Amniotic stem cell (primary cell): ENCODE data around the gene NEGR1.

Experiments
- DNase-seq: peaks from one replicate; lab custom pipeline; 2025; lab: John Stamatoyannopoulos, UW

The NEGR1 gene

GRCh38 chr1:71625004-71625403 lies 657.3 kb downstream of the NEGR1 start:
- no peak for DNase-seq

GRCh38 chr1:71623888-71624287 lies 658.5 kb downstream of the NEGR1 start:
- DNase-seq, result no peak

- no peak for DNase-seq
Measured at GRCh38 chr1:71621785-71622184, 660.6 kb downstream of the NEGR1 start.

GRCh38 chr1:71618766-71619530 lies 663.4 kb downstream of the NEGR1 start:
- DNase-seq, result no peak

GRCh38 chr1:71618191-71618590 lies 664.1 kb downstream of the NEGR1 start:
- DNase-seq, result no peak

GRCh38 chr1:71610476-71610875 lies 671.9 kb downstream of the NEGR1 start:
- DNase-seq, result no peak

- DNase-seq, result no peak
Measured at GRCh38 chr1:71603044-71603776, 679.1 kb downstream of the NEGR1 start.

- no peak for DNase-seq
Measured at GRCh38 chr1:71600023-71600422, 682.3 kb downstream of the NEGR1 start.

- no peak for DNase-seq
Measured at GRCh38 chr1:71599306-71599705, 683.0 kb downstream of the NEGR1 start.

- no peak for DNase-seq
Measured at GRCh38 chr1:71593523-71593922, 688.8 kb downstream of the NEGR1 start.

GRCh38 chr1:71592646-71593274 lies 689.6 kb downstream of the NEGR1 start:
- no peak for DNase-seq

- DNase-seq, result no peak
Measured at GRCh38 chr1:71589005-71589404, 693.3 kb downstream of the NEGR1 start.

GRCh38 chr1:71587961-71588360 lies 694.4 kb downstream of the NEGR1 start:
- peak; percentile 35 for DNase-seq

- DNase-seq, result no peak
Measured at GRCh38 chr1:71586030-71586429, 696.3 kb downstream of the NEGR1 start.

- DNase-seq, result no peak
Measured at GRCh38 chr1:71583756-71584155, 698.6 kb downstream of the NEGR1 start.

GRCh38 chr1:71582673-71583072 lies 699.7 kb downstream of the NEGR1 start:
- no peak for DNase-seq

GRCh38 chr1:71577451-71578131 lies 704.7 kb downstream of the NEGR1 start:
- no peak for DNase-seq

GRCh38 chr1:71572038-71572437 lies 710.3 kb downstream of the NEGR1 start:
- no peak for DNase-seq

- DNase-seq, result no peak
Measured at GRCh38 chr1:71566413-71566812, 715.9 kb downstream of the NEGR1 start.

- no peak for DNase-seq
Measured at GRCh38 chr1:71565831-71566230, 716.5 kb downstream of the NEGR1 start.

GRCh38 chr1:71565262-71565661 lies 717.1 kb downstream of the NEGR1 start:
- DNase-seq, result no peak

GRCh38 chr1:71562298-71562697 lies 720.0 kb downstream of the NEGR1 start:
- no peak for DNase-seq
